RPMI7951 (cell line): ENCODE results near the gene TRIM63. TPM values are rescaled to one million over a fixed set of nuclear protein-coding genes. Genes with fewer than 3 reads are reported as not detected.
A peak's percentile ranks its signal among the peaks of the same experiment; 100 is the strongest.

Experiments used
- DNase-seq: peaks from one replicate; pipeline ENCODE4 v3.0.0-alpha.2; 2012; ENCODE audit warnings: low read depth
- total RNA-seq: library from RNA; depleted of rRNA; stranded (reverse); fragments of >200 nt; shearing (Covaris generic); gene quantifications from 2 replicates; pipeline ENCODE4 v1.2.3, GENCODE V29; 2014

TRIM63 gene
- total RNA-seq, 1 experiment from 2014 or later = 0.12 TPM

DNA sequence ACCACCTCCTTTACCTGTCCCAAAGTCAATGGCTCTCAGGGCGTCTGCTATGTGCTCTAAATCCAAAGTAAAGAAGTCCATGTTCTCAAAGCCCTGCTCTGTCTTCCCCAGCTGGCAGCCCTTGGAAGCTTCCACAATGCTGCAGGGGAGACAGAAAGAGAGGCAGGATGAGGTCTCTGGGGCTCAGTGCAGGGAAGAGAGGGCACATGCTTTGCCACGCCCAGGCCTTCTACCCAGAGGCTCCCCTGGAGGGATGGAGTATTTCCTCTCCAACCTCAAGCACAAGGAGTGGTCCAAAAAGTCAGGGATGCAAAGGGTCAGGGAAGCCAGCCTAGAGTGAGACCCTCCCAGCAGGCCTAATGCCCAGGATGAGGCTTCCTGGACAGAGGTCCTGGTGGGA lies 10.2 kb downstream of the TRIM63 start:
- no peak for DNase-seq

DNA sequence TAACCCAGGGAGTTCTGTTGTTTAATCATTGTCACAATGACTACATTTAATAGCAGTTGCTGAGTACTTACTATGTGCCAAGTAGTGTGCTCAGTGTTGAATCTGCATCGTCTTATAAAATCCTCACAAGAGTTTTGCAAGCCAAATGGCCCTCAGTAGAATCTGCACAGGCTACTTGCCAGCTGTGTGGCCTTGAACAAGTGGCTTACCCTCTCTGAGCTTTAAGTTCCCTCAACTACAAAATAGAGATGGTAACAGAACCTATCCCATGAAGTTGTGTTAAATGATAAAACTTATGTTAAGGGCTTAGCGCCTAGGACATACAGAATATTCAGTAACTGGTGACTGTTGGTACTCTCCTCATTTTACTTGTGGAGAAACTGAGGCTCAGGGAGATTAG lies 12.4 kb downstream of the TRIM63 start:
- DNase-seq = no peak

DNA sequence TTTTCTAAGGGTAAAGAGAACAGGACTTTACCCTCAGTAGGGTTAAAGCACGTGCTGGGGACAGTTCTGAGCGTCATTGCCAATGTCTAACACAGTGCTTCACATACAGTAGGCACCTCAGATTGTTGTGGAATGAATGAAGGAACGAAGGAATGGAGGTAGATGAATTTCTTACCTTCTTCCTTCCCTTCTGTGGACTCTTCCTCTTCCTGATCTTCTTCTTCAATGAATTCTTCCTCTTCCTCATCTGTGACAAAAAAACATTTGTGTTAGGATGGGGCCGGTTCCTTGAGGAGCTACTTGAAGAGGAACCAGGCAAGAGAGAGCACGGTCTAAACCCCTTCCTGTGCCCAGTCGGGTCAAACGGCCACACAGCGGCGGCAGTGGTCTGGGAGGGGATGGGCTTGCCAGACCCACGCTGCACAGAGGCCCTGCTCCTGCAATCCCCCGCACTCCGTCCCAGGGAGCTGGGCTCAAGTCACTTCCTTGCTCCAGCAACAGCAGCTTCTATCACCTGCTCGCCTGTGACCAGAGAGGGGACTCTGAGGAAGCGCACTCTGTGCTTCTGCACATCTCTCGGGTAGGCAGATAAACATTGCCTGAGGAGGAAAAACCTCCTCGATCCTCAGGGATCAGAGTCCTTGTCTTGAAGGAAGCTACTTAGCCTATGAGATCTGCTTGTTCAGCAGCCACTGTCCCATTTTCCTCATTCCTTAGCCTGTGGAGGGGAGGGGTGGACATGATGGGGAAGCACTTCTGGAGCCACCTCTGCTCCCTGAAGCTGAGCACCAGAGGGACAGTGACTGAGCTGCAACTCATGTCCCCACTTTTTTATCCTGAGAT lies 13.5 kb downstream of the TRIM63 start:
- DNase-seq = no peak

DNA sequence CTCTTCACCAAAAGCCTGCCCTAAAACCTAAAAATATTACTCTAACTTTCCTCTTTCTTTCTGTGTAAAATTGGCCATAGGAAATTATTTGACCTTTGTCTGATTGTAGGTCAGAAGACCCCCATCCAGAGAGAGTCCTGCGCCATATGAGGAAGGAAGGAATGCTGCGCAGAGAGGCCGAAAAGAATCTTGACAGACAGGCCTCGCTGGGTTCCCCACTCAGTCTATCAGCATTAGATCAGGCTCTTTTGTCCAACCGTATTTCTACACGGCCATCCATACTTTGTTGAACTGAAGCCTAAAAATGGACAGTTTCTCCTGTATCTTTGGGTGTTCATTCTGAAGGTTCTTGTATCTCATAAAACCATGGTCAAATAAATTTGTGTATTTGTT lies 17.2 kb downstream of the TRIM63 start:
- DNase-seq = no peak

DNA sequence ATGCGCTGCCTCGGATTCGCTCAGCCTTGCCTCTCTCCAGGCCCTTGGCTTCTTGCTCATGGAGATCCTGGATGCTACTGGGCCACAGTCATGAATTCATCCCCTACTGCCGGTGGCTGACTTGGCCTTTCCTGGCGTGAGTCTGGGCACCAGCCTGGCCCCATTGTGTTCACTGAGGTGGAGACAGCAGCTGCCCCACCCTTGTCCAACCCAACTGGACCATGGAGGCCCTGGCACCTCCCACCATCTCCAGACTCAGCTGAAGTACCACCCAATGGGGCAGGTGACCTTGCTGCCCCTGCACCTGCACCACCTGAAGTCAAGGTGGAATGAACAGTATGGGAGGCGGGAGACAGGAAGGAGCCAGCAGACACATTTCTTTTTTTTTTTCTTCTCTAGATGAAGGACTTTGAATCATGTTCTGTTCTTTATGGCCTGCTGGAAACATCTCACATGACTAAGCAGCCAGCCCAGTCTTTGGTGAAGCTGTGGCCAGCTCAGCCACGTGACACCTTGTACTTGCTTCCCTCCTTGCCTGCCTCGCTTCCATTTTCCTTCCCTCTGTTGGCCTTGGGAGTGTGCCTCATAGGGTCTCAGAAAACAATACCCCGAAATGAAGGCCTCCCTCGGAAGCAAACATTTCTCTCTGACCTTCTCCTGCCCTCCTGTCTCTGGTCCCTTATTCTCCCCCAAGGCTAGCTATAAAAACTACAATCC lies 17.7 kb downstream of the TRIM63 start:
- DNase-seq = peak; percentile 28

DNA sequence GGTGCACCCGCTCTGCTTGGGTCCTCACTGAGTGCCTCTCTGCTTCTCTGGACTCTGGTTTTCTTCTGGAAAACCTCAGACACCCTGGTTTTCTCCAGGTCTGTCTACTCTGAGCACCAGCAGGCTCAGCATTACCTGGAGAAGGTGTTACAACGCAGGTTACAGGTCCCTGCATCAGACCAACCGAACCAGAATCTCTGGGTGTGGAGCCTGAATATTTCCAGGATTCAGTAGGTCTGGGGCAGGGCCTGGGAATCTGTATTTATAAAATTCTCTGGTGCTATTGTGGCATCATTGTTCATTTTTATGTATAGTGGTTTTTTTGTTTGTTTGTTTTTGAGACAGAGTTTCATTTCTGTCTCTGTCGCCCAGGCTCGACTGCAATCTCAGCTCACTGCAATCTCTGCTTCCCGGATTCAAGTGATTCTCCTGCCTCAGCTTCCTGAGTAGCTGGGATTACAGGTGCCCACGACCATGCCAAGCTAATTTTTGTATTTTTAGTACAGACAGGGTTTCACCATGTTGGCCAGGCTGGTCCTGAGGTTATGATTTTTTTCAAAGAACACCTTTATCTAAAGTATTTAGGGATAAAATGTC lies 20.1 kb downstream of the TRIM63 start:
- no peak for DNase-seq

DNA sequence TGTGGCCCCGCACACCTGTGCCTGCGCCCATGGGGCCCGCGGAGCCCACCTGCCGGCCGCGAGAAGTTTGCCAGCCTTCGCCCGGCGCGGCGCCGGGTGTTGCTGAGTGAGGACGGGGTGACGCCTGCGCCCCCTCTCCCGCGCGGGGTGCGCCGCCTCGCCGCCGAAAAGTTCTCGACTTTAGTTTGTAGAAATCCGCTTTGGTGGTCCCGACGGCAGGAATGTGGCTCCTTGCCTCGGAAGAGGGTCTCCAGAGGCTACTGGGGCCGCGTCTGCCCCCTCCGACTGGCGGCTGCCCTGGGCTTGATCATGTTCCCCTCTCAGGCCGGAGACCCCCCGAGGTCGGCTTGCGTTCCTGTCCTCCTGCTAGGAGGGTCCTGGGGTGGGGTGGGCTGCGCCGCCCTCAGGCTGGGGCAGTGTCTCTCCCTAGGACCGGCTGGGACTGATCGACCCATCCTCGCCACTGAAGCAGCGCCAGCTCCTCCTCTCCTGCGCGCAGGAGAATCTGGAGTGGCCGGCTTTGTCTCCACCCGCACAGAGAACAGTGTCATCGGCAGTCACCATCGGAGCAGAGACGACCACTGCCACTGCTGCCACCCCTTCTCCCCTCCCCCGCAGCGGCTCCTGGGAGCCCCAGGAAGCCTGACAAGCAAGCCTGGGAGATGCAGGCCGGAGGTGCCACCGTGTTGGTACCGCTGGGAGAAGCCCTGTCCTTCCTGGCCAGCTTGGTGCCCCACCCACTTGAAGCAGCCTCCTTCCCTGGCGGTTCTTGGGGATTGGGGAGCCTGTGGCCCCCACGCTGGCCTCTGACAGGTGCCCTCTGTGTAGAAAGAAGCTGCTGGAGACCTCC lies 21.0 kb downstream of the TRIM63 start:
- no peak for DNase-seq

DNA sequence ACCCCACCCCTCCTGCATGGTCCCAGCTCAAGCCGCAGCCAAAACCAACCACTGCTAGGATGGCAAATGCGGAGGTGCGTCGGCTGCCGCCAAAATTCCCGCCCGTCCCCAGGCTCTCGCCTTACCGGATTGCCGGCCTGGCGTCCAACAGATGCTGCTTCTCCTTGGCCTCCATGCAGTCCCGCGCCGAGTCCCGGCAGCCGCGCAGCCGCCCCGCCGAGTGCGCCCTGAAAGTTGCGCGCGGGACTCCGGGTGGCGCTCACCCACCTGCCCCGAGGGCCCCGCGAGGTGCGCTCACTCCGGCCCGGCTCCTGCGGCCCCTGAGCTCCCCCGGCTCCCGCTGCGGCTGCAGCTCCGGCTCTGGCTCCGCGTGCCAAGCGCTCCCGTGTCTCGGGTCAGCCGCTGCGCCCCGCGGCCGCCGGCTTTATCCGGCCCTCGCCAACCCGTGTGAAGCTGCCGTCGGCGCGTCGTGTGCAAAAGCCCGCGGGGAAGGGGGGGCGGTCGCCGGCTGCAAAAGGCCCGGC lies 21.6 kb downstream of the TRIM63 start, which contains the start of gene SLC30A2:
TSS of gene SLC30A2 (minus strand) at position 397 of the 524 bp plus-strand sequence. CDS start at position 175, 222 bp downstream.
- no peak for DNase-seq

DNA sequence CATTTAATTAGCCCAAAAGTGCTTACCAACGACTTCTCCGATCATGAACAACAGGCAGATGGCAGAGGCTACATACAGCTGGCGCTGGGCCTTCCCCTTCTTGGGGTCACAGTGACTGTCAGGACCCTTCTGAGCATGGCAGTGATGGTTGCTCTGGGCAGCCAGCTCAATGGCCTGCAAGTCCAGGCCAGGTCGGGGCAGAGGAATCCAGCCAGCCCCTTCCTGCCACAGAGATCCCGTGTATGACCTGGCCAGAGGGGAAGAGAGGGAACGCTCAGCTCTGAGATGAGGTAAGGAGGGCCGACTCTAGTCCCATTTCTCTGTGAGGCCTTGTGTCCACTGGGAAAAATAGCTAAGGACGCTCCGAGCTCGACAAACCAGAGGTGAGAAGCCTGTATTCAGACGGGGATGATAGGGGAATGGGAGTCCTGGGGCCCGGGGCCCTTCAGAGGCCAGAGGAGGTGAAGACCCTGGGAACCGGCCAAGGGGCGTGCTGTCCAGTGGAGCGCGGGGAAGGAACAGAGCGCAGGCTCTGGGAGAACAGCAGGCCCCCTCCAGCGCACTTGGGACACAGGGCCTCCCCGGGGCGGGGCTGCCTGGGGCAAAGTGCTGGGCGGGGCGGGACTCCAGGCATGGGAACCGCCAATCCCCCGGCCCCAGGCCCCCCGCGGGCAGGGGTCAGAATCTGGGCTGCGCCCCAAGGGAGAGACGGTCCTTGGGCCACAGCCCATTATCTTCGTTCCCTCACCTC lies 22.3 kb downstream of the TRIM63 start:
- DNase-seq = no peak

DNA sequence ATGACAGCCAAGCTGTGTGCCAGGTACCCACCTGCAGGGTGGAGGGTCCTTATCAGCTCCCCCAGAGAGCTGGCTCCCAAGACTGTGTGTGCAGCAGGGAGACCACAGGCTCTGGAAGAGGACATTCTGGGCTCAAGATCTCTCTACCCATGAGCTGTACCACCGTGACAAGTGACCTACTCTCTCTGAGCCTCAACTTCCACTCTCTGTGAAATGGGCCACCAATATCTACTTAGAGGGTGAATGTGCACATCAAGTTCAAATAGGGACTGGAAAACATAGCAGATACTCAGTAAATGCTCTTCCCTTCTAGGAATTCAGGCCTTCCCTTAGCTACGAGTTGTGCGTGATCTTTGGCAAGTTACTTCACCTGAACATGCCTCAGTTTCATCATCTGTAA lies 23.0 kb downstream of the TRIM63 start:
- no peak for DNase-seq

DNA sequence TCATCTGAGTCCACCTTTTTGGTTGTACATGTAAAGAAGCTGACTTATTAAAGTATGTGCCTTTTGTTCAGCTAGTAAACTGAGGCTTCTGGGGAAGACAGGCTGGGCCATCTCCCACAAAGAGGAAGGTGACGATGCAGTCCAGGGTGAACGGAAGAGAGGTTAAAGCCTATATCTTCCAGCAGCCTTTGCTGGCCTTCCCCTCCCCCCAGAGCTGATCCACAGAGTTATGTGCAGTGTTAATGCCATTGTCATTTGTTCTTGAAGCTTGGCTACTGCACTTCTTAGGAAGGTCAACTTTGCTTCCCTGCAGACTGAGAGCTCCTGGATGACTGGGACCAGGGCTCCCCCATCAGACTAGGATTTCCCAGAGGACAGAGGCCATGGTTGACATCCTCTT lies 23.7 kb downstream of the TRIM63 start:
- no peak for DNase-seq

DNA sequence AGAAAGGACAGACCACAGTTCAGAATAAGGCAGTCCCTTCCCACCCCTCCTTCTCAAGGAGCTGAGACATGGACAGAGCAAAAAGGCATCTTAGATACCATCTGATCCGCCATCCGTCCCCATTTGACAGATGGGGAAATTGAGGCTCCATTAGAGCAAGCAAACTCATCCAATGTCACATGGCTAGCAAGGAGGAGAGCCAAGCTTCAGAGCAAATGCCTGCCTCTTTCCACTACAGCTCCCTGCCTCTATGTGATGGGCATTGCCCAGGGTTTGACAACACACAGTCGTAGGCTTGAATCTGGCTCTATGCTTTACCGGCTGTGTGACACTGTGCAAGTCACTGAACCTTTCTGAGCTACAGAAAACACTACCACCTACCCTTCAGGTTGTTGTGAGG lies 25.5 kb downstream of the TRIM63 start:
- no peak for DNase-seq

DNA sequence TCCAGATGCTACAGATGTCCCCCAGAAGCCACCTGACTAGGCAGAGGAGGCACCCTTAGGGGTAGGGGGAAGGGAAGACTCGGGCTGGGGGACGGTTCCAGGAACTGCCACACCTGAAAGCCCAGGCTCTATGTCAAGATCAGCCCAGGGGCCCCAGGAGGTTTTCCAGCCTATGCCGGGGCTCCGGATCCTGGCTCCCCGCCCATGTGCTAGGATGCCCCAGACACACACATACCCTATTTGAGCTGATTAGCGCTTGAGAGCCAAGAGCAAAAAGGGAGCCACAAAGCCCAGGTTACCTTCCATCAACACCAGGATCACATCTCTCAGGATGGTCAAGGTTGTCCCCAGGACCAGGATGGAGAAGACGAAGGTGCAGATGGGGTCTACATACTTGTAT lies 26.0 kb downstream of the TRIM63 start:
- DNase-seq = no peak

DNA sequence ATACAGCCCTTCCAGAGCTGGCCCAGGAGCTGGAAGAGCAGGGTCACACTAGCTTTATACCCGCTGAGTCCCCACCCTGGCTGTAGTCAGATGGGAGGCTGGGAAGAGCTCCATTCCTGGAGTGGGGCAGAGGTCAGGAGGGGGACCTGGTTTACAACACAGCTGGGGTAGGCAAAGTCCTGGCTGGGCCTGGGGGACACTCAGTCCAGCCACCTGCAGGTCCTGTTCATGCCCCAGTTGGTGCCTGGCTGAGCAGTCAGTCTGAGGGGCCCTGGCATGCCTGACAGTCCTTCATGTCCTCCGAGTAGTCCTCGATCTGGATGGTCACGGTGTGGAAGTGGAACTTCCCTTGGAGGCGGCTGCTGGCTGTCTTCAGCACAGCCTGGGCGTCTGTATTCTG lies 28.5 kb downstream of the TRIM63 start:
- no peak for DNase-seq

DNA sequence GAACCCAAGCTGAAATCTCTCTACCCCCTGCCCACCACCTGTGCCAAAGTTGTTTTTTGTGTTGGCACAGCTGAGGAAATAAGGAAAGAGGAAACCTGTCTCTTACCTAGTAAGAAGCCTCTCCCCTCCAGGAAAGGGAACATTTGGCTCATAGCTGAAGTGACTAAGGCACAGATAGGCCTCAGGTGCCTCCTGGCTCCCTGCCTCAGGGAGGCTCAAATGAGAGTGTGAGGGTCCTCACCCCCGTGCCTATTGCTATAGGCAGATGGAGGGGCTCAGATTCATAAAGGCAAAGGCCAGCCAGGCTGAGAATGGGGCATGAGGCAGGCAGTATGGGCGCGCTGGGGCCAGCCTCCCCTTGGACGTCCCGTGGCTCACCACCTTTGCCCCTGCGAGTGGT lies 29.0 kb downstream of the TRIM63 start:
- DNase-seq = no peak

DNA sequence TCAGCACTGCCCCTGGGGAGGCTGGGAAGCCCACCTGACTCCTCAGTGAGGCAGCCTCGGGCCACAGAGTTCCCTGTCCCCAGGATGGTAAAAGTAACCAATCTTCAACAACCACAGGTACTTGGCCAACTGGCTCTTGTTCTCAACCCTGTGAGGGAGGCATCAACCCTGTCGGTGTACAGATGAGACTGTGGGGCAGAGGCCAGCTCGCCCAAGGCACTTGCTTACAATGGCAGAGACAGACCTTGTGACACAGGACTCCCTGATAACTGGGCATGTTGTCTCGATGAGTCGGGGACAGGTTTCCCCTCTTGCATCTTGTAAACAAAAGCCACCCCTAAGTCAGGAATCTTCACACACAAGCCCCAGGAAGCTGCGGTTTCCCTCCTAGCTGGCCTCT lies 29.5 kb downstream of the TRIM63 start:
- DNase-seq = no peak

DNA sequence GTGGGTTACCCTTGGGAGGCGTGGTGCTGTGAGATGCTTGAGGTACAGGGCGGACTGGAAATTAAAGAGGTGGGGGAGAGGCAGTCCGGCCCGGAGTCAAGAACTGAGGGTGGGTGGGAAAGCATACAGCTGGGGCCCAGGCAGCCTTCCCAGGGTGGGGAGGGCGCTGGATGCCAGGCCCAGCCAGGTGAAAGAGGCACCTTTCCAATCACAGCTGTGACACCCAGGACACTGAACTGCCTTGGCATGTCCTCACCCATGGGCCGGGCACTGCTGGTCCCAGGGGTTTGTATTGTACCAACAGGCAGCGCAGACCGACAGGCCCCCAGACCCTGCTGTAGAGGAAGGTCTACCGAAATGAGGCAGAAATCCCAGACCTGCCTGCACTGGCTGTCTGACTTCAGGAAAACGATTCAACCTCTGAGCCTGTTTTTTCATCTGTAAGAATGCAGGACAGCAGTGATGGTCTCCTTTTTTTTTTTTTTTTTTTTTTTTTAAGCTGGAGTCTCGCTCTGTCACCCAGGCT lies 30.6 kb downstream of the TRIM63 start:
- no peak for DNase-seq

DNA sequence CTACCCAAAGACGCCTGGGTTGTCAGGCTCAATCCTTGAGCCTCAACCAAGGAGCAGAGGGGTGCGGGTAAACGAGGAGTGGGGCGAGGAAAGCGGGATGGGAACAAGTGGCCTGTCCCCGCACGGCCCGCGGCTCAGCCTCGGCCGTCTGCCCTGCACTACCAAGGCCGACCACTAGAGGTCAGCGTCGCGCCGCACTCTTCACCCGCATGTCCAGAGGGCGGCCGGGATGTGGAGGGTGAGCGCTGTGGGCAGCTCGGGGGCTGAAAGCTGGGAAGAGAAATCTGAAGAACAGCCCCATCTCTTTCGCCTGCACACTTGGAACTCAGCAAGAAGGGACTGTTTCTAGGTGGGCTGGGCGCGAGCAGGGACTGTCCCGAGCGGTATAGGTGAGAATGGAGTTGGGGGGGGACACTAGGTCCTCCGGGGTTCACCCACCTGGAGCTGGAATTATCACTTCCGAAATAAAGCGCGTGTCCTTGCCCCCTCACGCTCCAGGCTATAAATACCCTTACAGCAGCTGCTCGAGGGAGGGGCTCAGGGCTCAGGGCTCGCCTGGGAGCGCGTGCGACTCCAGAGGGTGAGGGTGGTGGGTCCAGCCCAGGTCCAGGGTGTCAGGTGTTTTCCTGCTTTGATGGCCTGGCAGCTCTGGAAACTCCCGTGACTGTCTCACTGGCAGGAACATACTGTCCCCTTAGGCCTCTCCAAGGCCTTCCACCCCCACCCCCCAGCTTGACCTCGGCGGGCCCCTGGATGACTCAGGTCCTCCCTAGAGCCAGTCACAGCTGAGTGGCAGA lies 31.3 kb downstream of the TRIM63 start:
- DNase-seq = peak; percentile 65

DNA sequence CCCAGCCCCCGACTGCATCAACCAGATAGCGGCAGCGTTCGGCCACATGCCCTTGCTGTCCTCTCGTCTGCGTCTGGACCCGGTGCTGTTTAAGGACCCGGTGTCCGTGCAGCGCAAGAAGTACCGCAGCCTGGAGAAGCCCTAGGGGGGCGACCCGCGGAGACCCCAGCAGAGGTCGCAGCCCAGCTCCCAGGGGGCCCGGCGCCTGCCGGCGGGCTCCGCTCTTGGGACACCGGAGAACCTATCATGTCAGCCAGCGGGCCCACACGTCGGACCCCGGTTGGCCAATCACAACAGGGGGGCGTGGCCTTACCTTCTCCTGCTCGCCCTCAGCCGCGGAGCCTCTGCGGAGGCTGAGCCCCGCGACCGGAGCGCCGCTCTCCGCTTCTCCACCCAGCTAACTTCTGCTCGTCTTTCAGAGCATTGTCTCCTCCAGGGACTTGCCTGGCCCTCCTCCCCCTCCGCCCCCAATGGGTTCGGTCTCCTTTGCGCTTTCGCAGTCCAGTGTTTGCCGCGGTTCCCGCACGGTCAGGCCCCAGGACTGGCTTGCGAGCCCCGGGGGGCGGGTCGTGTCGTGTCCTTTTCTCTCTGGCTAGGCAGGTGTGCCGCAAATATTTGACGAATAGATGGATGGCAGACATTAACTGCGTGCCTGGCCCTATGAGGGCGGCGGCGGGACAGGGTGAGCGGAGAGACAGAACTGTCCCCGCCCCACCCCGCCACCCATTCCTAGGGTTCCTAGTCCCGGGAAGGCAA lies 32.0 kb downstream of the TRIM63 start:
- peak; percentile 89 for DNase-seq
